PC-3 (cell line): ENCODE results near the gene TASOR2. TPM values are rescaled to one million over a fixed set of nuclear protein-coding genes. Genes with fewer than 3 reads are reported as not detected.

Experiments
- ATAC-seq: fragments of 200-7000 bp; cut with Tn5 transposase; 2 replicates; pipeline ENCODE4 v1.9.1; 2020; ENCODE audit warnings: mild to moderate bottlenecking, moderate library complexity
- BruUV-seq: library from RNA; stranded (reverse); fragments of 400-500 nt; replicated peaks from 2 replicates; lab custom pipeline; 2021; lab: Mats Ljungman, UMichigan
- CTCF ChIA-PET: fragments of 300-600 bp; sonication (Branson Sonifier 250); formaldehyde crosslinking; loops from one replicate; lab custom pipeline; 2022; ENCODE audit warnings: antibody characterized with exemption; lab: Charles Lee
- POLR2A ChIA-PET: fragments of 300-600 bp; sonication (Branson Sonifier 250); formaldehyde crosslinking; loops from one replicate; lab custom pipeline; 2022; ENCODE audit warnings: antibody characterized with exemption; ENCODE audit not compliant: unreplicated experiment; lab: Charles Lee
- DNase-seq: peaks from one replicate; pipeline ENCODE4 v3.0.0-alpha.2; 2015
- H2AFZ ChIP-seq: fragments of 300-600 bp; sonication (generic); 2 replicates; pipeline ENCODE4 v1.6.0; 2016; ENCODE audit warnings: antibody characterized with exemption, low read length
- H3F3A ChIP-seq: fragments of 300-600 bp; sonication (generic); one replicate; pipeline ENCODE4 v1.6.0; 2017; ENCODE audit warnings: antibody characterized with exemption, low read length, control low read depth, mild to moderate bottlenecking; ENCODE audit not compliant: unreplicated experiment
- H3K27ac ChIP-seq: fragments of 300-600 bp; sonication (generic); 2 replicates; pipeline ENCODE4 v1.5.1; 2016; ENCODE audit warnings: mild to moderate bottlenecking, low read length
- H3K27me3 ChIP-seq: fragments of 300-600 bp; sonication (generic); 2 replicates; pipeline ENCODE4 v1.6.1; 2016; ENCODE audit warnings: low read length, mixed read lengths
- H3K36me3 ChIP-seq: fragments of 300-600 bp; sonication (generic); 2 replicates; pipeline ENCODE4 v1.6.1; 2016; ENCODE audit warnings: low read depth, mixed run types, low read length, mixed read lengths
- H3K4me1 ChIP-seq: fragments of 300-600 bp; sonication (generic); 2 replicates; pipeline ENCODE4 v1.5.1; 2016; ENCODE audit warnings: low read length; ENCODE audit not compliant: insufficient read depth
- H3K4me2 ChIP-seq: fragments of 300-600 bp; sonication (generic); 2 replicates; pipeline ENCODE4 v1.6.0; 2016; ENCODE audit warnings: low read length
- H3K4me3 ChIP-seq: fragments of 300-600 bp; sonication (generic); 2 replicates; pipeline ENCODE4 v1.5.1; 2016; ENCODE audit warnings: mild to moderate bottlenecking, low read length, mixed read lengths
- H3K79me2 ChIP-seq: fragments of 300-600 bp; sonication (generic); 2 replicates; pipeline ENCODE4 v1.6.1; 2017; ENCODE audit warnings: low read length, mixed read lengths
- H3K9ac ChIP-seq: fragments of 300-600 bp; sonication (generic); 2 replicates; pipeline ENCODE4 v1.6.0; 2016; ENCODE audit warnings: mild to moderate bottlenecking, low read length
- H3K9me2 ChIP-seq: fragments of 300-600 bp; sonication (generic); replicated peaks from 2 replicates; pipeline ENCODE4 v1.6.1; 2016; ENCODE audit warnings: mixed run types, low read length, mixed read lengths
- H3K9me3 ChIP-seq: fragments of 300-600 bp; sonication (generic); 2 replicates; pipeline ENCODE4 v1.6.1; 2016; ENCODE audit warnings: low read length, mixed read lengths
- H4K20me1 ChIP-seq: fragments of 300-600 bp; sonication (generic); 2 replicates; pipeline ENCODE4 v1.6.1; 2016; ENCODE audit warnings: low read length, mixed read lengths
- CTCF ChIP-seq: fragments of 300-600 bp; sonication (generic); conservative IDR thresholded peaks from 2 replicates; pipeline ENCODE4 v1.5.1; 2017; ENCODE audit warnings: antibody characterized with exemption, low read depth, mild to moderate bottlenecking, low read length
- EZH2 ChIP-seq: fragments of 300-600 bp; sonication (generic); IDR thresholded peaks from one replicate; pipeline ENCODE4 v1.6.1; 2017; ENCODE audit warnings: antibody characterized with exemption, mild to moderate bottlenecking, low read length; ENCODE audit not compliant: unreplicated experiment
- EZH2phosphoT487 ChIP-seq: fragments of 300-600 bp; sonication (generic); IDR thresholded peaks from 2 replicates; pipeline ENCODE4 v1.6.1; 2018; ENCODE audit warnings: mild to moderate bottlenecking, antibody characterized with exemption, low read length, borderline replicate concordance
- intact Hi-C: fragments of 100-400 bp; cut with micrococcal nuclease; formaldehyde crosslinking; loops from 2 replicates; pipeline ENCODE4 v1.9.0; 2023
- total RNA-seq: library from RNA; depleted of rRNA; stranded (reverse); fragments of >200 nt; gene quantifications from 2 replicates; pipeline ENCODE4 v1.2.3, GENCODE V29; 2014

TASOR2 gene
- total RNA-seq, 1 experiment from 2014 or later = 47.3 TPM

DNA sequence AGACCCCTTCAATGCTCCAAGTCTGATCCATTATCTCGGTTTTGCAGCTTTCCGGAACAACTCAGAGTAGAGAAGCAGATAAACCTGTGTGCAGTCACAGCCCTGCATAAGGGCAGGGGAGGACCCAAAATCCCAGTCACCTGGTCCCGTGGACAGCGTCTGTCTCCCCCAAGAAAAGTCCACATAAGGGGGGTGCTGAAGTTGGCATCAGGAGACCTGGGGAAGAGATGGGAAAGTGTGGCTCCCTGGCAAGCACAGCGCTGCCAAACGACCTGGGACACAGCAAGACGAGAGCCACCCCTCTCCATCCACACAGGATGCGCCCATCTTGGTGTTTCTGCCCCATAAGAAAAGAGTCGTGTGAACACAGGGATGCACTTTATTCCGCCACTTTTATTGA is 46.1 kb upstream of the TASOR2 start:
- POLR2A ChIA-PET = no interaction called here
- Histone ChIP-seq H2AFZ (no peak overlapping the region), H3K4me2 (no peak overlapping the region), H4K20me1 (no peaks in the 10 kb centered on the region), H3K79me2 (no peaks in the 10 kb centered on the region), H3F3A (no peaks in the 10 kb centered on the region), H3K27me3 (no peaks in the 10 kb centered on the region), H3K9ac (no peak overlapping the region), H3K4me3 (no peak overlapping the region), H3K9me2 (no peaks in the 10 kb centered on the region), H3K4me1 (no peaks in the 10 kb centered on the region), H3K36me3 (no peaks in the 10 kb centered on the region), H3K9me3 (no peaks in the 10 kb centered on the region), H3K27ac (no peak overlapping the region)
- BruUV-seq = no TSS peak
- CTCF ChIA-PET = no interaction called here
- no peak for TF ChIP-seq EZH2phosphoT487
- TF ChIP-seq CTCF = no peak
- no peak for TF ChIP-seq EZH2
- intact Hi-C loops = no loop called here
- DNase-seq (no peak), ATAC-seq (no peak)

DNA sequence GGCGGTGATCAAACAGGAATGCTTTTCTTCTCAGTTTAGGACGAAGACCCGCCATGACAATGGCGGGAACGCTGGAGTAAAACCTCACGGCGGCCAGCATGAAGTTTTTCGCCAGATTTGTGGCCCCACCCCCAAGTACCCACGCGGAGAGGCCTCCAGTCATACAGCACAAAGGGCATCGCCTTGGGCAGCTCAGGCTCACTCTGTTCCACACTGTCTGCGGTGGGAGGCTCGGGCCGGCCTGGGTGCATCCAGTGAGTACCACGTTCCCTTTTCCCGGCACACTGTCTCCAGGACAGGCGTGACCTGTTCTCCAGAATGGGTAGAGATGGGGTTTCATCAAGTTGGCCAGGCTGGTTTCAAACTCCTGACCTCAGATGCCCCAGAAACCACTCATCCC is 45.6 kb upstream of the TASOR2 start:
- Histone ChIP-seq H3K4me2 (no peak overlapping the region), H3K36me3 (no peaks in the 10 kb centered on the region), H2AFZ (no peak overlapping the region), H4K20me1 (no peaks in the 10 kb centered on the region), H3K9me2 (no peaks in the 10 kb centered on the region), H3K27ac (no peak overlapping the region), H3K4me1 (no peaks in the 10 kb centered on the region), H3K9ac (no peak overlapping the region), H3K79me2 (no peaks in the 10 kb centered on the region), H3K27me3 (no peaks in the 10 kb centered on the region), H3K4me3 (no peak overlapping the region), H3K9me3 (no peaks in the 10 kb centered on the region), H3F3A (no peaks in the 10 kb centered on the region)
- intact Hi-C loops = no loop called here
- ChIA-PET POLR2A (no interaction called here), CTCF (no interaction called here)
- BruUV-seq = no TSS peak
- TF ChIP-seq EZH2phosphoT487 (no peak), CTCF (no peak), EZH2 (no peak)
- no peak for ATAC-seq
- no peak for DNase-seq

GRCh38 chr10:5640036-5640435 is 44.6 kb upstream of the TASOR2 start:
- CTCF ChIA-PET = no interaction called here
- no peak for TF ChIP-seq EZH2
- TF ChIP-seq CTCF = no peak
- TF ChIP-seq EZH2phosphoT487 = no peak
- H3K9ac ChIP-seq = no peak overlapping the region
- intact Hi-C loops = no loop called here
- H3K36me3 ChIP-seq = no peaks in the 10 kb centered on the region
- H3K9me3 ChIP-seq = no peaks in the 10 kb centered on the region
- no peak overlapping the region for H3K4me2 ChIP-seq
- H2AFZ ChIP-seq = no peak overlapping the region
- H3K9me2 ChIP-seq = no peaks in the 10 kb centered on the region
- no TSS peak for BruUV-seq
- DNase-seq (no peak), ATAC-seq (no peak)
- no peaks in the 10 kb centered on the region for H3K79me2 ChIP-seq
- POLR2A ChIA-PET = no interaction called here
- H3K4me3 ChIP-seq = no peak overlapping the region
- H3K27ac ChIP-seq = no peak overlapping the region
- H3K27me3 ChIP-seq = no peaks in the 10 kb centered on the region
- no peaks in the 10 kb centered on the region for H3F3A ChIP-seq
- H4K20me1 ChIP-seq = no peaks in the 10 kb centered on the region
- no peaks in the 10 kb centered on the region for H3K4me1 ChIP-seq
